DMS153 treated with DMSO at 0.1 percent for 48 hours (cell line): ENCODE data around the gene IAH1.

ENCODE experiments used
- DNase-seq: peaks from one replicate; lab custom pipeline; 2025; ENCODE audit not compliant: unreplicated experiment; lab: John Stamatoyannopoulos, UW

Gene IAH1

GRCh38 chr2:9527995-9528787, 53.8 kb downstream of the IAH1 start:
- no peak for DNase-seq

- DNase-seq, result no peak
Observed at GRCh38 chr2:9532421-9532820, 58.1 kb downstream of the IAH1 start.

GRCh38 chr2:9533663-9534062, 59.3 kb downstream of the IAH1 start:
- no peak for DNase-seq

GRCh38 chr2:9535177-9535576, 60.8 kb downstream of the IAH1 start:
- DNase-seq, result no peak

- DNase-seq, result no peak
Observed at GRCh38 chr2:9536504-9536903, 62.2 kb downstream of the IAH1 start.

- no peak for DNase-seq
Observed at GRCh38 chr2:9538000-9538507, 63.7 kb downstream of the IAH1 start.
